Astrocyte of the spinal cord (primary cell): ENCODE measurements around the gene VCAN.

ENCODE experiments used
- DNase-seq: peaks from one replicate; pipeline ENCODE4 v3.0.0; 2011; ENCODE audit warnings: low read depth, low spot score
- H3K4me3 ChIP-seq: 2 replicates; pipeline ENCODE4 v1.5.1; 2011; ENCODE audit warnings: low read depth, mild to moderate bottlenecking, low read length, moderate library complexity
- in situ Hi-C: cut with HindIII; loops from 2 replicates; pipeline ENCODE4 v1.10.0; 2017; ENCODE audit warnings: low sequenced_read_pairs
- TF ChIP-seq, protein P1 (sequence below): IDR thresholded peaks from 2 replicates; pipeline ENCODE4 v1.5.1; 2012; ENCODE audit warnings: low read depth, mild to moderate bottlenecking, low read length, inconsistent platforms

VCAN gene

DNA sequence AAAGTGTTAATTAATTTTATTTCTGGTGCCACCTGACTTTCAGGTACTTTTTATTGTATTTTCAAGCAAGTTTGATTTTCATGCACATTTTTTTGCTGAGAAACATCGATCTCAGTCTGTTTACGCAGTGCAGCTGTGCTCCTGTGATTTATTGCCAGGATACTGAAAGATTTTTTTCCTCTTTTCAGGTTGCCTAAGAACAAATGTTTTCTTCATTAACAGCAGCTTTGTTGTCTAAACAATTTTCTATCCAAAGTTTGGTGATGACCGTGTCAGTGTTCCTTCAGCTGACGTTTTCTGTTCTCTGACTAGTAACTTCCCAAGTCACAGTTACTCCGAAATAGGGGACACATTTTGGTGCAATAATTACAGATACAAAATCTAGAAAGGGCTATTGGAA, 78.1 kb downstream of the VCAN start:
- TF ChIP-seq, protein P1, sequence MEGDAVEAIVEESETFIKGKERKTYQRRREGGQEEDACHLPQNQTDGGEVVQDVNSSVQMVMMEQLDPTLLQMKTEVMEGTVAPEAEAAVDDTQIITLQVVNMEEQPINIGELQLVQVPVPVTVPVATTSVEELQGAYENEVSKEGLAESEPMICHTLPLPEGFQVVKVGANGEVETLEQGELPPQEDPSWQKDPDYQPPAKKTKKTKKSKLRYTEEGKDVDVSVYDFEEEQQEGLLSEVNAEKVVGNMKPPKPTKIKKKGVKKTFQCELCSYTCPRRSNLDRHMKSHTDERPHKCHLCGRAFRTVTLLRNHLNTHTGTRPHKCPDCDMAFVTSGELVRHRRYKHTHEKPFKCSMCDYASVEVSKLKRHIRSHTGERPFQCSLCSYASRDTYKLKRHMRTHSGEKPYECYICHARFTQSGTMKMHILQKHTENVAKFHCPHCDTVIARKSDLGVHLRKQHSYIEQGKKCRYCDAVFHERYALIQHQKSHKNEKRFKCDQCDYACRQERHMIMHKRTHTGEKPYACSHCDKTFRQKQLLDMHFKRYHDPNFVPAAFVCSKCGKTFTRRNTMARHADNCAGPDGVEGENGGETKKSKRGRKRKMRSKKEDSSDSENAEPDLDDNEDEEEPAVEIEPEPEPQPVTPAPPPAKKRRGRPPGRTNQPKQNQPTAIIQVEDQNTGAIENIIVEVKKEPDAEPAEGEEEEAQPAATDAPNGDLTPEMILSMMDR = no peak
- in situ Hi-C loops = no loop called here
- no peak overlapping the region for H3K4me3 ChIP-seq
- DNase-seq = no peak

DNA sequence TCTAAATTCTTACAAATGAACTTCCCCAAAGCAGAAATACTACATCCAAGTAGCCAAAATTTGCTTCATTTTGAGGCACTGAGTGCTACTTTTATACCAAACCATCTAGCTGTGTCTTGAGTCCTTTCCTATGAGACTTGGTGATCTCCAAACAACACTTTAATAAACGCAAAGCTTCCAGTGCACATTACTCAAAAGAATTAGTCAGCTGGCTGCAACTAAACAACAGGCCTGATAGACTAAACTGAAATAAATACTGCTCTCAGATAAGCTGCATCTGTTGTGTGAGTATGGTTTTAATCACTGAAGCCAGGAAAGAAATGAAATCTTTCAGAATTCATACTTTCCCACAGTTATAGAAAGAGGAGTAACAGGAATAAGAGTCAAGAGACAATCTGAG, 80.3 kb downstream of the VCAN start:
- TF ChIP-seq, protein P1 = no peak
- no peak for DNase-seq
- in situ Hi-C loops = no loop called here
- no peak overlapping the region for H3K4me3 ChIP-seq

DNA sequence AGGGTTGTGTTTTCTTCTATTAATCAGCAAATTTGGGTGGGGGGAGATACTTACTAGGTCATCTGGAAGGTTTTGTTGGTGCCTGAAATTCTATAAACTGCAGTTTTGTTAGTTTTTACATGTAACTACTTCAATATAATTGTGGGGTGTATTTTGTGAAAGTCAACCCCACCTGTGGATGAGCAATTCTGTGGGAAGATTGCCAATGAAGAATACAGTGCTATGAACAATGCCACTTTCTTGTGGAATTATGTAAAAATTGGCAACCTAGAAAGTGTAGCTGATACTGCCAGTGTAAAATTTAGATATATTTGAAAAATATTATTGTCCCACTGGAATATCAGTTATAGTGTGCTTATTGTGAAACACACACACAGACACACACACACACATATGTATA, 80.7 kb downstream of the VCAN start:
- in situ Hi-C loops = no loop called here
- no peak for DNase-seq
- TF ChIP-seq, protein P1 = no peak
- H3K4me3 ChIP-seq = no peak overlapping the region

DNA sequence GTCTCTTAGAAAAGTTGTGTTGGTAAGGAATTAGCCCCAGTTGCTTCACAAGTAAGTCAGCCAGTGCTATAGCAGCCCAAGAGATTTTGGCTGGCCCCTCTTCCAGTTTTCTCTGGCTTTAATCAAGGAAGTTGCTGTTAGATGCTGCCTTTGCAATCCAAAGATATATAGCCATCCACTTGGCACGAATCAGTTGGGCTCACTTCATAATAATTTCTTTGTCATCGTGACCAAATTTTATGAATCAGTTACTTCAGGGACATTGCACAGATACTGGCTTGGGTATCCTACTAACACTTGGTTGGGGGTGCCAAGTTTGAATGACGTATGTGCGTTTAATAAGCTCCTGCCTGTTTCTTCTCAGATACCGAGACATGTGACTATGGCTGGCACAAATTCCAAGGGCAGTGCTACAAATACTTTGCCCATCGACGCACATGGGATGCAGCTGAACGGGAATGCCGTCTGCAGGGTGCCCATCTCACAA, 81.5 kb downstream of the VCAN start:
- no peak for DNase-seq
- no peak overlapping the region for H3K4me3 ChIP-seq
- in situ Hi-C loops = no loop called here
- TF ChIP-seq, protein P1 = no peak

DNA sequence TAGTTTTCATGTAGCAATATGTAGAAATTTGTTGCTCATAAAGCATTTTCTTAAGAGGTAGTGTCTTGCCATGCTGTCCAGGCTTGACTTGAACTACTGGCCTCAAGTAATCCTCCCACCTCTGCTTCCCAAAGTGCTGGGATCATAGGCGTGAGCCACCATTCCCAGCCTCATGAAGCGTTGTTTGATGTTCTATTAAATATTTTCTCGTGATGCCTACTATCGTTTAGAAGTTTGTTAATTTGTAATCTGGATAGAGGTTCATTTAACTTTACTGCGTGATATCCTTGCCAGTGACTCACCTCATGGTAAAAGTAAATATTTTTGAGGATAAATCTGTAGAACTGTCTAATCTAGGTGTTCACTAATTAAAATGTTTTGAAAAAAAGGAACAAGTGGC, 82.6 kb downstream of the VCAN start:
- H3K4me3 ChIP-seq = no peak overlapping the region
- in situ Hi-C loops = no loop called here
- TF ChIP-seq, protein P1 = no peak
- no peak for DNase-seq

DNA sequence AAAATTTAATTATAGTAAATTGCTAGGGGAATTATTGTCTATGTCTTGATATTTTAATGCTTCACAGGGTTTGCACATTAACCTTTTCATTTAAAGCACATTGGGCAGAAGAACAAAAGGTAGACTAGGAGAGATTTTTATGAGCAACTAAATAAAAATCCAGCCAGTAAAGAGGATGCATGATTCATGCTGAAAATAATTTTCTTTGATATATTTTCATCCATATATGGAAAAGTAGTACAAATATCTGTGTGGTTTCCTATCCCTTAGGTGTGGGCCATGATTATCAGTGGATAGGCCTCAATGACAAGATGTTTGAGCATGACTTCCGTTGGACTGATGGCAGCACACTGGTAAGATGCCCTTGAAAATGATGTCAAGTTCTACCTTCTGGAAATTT, 83.1 kb downstream of the VCAN start:
- in situ Hi-C loops = no loop called here
- no peak overlapping the region for H3K4me3 ChIP-seq
- no peak for DNase-seq

More for the DNA sequence above, 83.1 kb downstream of the VCAN start:
- TF ChIP-seq, protein P1 = no peak
